Right atrium auricular region (tissue), 2 donors: Measurements from ENCODE around the gene NPHS2. TPM values are rescaled to one million over a fixed set of nuclear protein-coding genes. Genes with fewer than 3 reads are reported as not detected.

Experiments
- DNase-seq: peaks from one replicate; pipeline ENCODE4 v3.0.0-alpha.2; 2019; ENCODE audit warnings: low spot score
- H3K27ac ChIP-seq, 2 donors: fragments of 200-600 bp; sonication (generic); 1 replicate in 1 of 2; 2 replicates in 1 of 2; pipeline ENCODE4 v1.5.1; 2016 to 2019
- H3K27me3 ChIP-seq, 2 donors: fragments of 200-600 bp; sonication (generic); one replicate each; pipeline versions ENCODE4 v1.5.1 to v1.6.0; 2017 to 2019
- H3K36me3 ChIP-seq: fragments of 200-600 bp; sonication (generic); one replicate; pipeline ENCODE4 v1.5.1; 2016
- H3K4me1 ChIP-seq, 2 donors: fragments of 200-600 bp; sonication (generic); one replicate each; pipeline versions ENCODE4 v1.5.1 to v1.6.0; 2017 to 2019
- H3K4me3 ChIP-seq, 2 donors: fragments of 200-600 bp; sonication (generic); 1 replicate in 1 of 2; 2 replicates in 1 of 2; pipeline ENCODE4 v1.5.1; 2017 to 2019; ENCODE audit warnings: mild to moderate bottlenecking in 1 of 2, moderate library complexity in 1 of 2
- H3K9me3 ChIP-seq, 2 donors: fragments of 200-600 bp; sonication (generic); one replicate each; pipeline ENCODE4 v1.5.1; 2019
- total RNA-seq, 2 donors: library from RNA; depleted of rRNA; stranded (reverse); fragments of >200 nt; gene quantifications; one replicate each; pipeline ENCODE4 v1.1.0, GENCODE V29; 2016
- TF ChIP-seq, protein P1 (sequence below), 2 donors: fragments of 200-600 bp; sonication (generic); IDR thresholded peaks; one replicate each; pipeline ENCODE4 v1.5.1; 2019; ENCODE audit warnings: antibody characterized with exemption in 2 of 2

The NPHS2 gene
- total RNA-seq, 2 donors from 2014 or later: not detected

DNA sequence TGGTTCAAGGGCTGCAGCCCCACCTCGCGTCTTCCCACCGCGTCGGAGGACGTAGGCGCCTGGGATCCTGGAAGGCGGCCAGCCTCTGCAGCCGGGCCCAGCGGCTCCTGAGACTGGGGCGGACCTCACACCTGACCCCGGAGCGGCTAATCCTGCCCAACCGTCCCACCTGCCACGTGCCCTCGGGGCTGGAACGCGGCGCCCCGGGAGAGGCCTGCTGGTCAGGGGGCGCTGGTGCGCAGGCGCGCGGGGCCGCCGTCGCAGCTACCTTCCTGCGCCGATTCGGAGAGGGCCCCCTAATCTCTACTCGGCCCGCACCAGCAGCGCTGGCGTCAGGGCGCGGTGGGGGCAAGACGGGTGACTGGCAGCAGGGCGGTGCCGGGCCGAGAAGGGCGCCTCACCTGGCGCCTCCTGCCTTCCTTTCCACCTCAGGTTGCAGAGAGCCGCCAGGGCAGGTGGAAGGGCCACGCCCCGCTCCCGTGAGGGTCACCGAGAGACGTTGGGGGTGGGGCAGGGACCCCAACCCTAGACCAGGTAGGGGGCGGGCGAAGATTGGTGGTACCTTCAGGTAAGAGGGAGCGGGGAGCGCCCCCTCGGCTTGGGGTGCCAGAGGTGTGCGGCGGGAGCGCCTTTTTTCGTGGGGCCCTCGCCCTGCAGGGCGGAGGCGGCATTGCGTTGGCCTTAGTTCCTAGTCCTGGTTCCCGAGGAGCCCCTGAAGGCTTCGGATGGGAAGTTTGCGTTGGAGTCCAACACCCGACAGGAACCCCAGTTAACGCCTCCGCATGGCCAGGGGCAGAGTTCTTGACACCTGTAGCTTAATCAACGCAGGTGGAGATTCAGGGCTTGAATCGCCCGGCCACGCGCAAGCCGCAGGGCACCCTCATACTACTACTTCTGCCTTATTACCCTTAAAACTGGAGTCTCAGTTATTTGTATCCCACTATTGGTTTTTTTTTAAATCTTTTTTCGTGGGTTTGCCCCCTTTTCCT, 16.1 kb upstream of the NPHS2 start, which contains the start of gene TDRD5:
Gene TDRD5, plus strand, starts transcription at position 241 of the 989 bp plus-strand sequence. CDS start 784 bp downstream, outside the sequence.
- no peak within 1 kb of the TSS for H3K4me3 ChIP-seq
- no peak within 1 kb of the TSS for H3K27ac ChIP-seq
- peaks cover 5 to 9% of the 10 kb centered on the region in 2 donors for H3K27me3 ChIP-seq
- TF ChIP-seq, protein P1, sequence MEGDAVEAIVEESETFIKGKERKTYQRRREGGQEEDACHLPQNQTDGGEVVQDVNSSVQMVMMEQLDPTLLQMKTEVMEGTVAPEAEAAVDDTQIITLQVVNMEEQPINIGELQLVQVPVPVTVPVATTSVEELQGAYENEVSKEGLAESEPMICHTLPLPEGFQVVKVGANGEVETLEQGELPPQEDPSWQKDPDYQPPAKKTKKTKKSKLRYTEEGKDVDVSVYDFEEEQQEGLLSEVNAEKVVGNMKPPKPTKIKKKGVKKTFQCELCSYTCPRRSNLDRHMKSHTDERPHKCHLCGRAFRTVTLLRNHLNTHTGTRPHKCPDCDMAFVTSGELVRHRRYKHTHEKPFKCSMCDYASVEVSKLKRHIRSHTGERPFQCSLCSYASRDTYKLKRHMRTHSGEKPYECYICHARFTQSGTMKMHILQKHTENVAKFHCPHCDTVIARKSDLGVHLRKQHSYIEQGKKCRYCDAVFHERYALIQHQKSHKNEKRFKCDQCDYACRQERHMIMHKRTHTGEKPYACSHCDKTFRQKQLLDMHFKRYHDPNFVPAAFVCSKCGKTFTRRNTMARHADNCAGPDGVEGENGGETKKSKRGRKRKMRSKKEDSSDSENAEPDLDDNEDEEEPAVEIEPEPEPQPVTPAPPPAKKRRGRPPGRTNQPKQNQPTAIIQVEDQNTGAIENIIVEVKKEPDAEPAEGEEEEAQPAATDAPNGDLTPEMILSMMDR (IDR thresholded peaks at IDR 0.05): no peak
- no peaks in the 10 kb centered on the region for H3K9me3 ChIP-seq
- no peak for DNase-seq
- peaks cover 0 to 7% of the 10 kb centered on the region in 2 donors for H3K4me1 ChIP-seq
- no peaks in the 10 kb centered on the region for H3K36me3 ChIP-seq

DNA sequence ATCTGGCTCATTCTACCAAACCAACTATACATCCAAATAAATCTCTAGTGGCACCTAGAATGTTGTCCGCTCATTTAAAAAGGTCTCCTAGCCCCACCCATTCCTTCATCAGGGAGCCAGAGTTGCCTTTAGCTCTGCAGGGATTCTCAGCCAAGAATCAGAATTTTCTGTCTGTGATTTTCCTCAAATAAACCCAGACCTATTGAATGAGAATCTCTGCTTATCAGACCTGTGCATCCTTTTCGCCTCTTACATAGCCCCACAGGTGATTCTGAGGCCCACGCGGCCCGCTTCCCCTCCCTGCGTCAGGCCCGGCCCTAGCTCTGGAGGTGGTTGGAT, 15.5 kb upstream of the NPHS2 start:
- Histone ChIP-seq H3K4me1 (peaks cover 0 to 12% of the 10 kb centered on the region in 2 donors), H3K27ac (no peak overlapping the region), H3K27me3 (peaks cover 5 to 9% of the 10 kb centered on the region in 2 donors), H3K9me3 (no peaks in the 10 kb centered on the region), H3K4me3 (no peak overlapping the region), H3K36me3 (no peaks in the 10 kb centered on the region)
- TF ChIP-seq, protein P1 (IDR thresholded peaks at IDR 0.05): no peak
- no peak for DNase-seq

DNA sequence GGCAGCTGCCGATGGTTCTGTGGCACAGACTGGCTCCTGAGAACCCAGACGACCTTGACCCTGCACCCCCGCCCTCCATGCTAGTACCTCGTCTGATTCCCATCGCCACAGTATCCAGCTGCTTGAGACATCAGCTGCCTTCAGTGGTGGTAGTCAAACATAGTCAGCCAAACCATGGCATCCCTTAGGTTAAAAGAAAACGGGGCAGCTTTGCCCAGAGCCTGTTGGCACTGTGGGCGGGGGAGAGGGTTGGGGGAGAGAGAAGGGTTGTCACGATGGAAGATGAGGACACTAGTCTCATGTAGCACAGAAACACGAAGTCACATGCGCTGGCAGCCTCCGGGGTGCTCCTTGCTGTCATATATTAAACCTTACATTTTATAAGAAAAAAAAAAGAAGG, 14.9 kb upstream of the NPHS2 start:
- no peak for DNase-seq
- H3K4me3 ChIP-seq: no peak overlapping the region
- peaks cover 5 to 9% of the 10 kb centered on the region in 2 donors for H3K27me3 ChIP-seq
- H3K9me3 ChIP-seq: no peaks in the 10 kb centered on the region
- no peak overlapping the region for H3K27ac ChIP-seq
- peaks cover 0 to 18% of the 10 kb centered on the region in 2 donors for H3K4me1 ChIP-seq
- TF ChIP-seq, protein P1 (IDR thresholded peaks at IDR 0.05): no peak
- H3K36me3 ChIP-seq: no peaks in the 10 kb centered on the region

DNA sequence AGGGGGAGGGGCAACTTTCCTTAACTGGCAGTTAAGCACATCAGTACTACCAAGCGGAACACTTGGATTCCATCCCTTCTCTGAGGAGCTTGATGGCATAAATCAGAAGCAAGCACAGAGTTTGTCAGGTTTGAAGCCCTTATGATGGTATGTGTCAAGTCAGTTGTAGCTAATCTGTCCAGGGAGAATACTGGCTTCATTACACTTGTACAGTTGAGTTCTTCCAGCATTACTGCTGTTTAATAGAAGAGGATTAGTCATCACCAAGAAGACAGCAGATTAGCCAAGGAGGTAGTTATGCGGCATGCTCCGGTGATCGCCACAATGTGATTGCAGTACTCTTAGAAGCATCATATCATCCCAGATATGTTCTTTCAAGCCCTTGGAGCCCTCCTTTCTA, 13.8 kb upstream of the NPHS2 start:
- peaks cover 0 to 19% of the 10 kb centered on the region in 2 donors for H3K4me1 ChIP-seq

DNA sequence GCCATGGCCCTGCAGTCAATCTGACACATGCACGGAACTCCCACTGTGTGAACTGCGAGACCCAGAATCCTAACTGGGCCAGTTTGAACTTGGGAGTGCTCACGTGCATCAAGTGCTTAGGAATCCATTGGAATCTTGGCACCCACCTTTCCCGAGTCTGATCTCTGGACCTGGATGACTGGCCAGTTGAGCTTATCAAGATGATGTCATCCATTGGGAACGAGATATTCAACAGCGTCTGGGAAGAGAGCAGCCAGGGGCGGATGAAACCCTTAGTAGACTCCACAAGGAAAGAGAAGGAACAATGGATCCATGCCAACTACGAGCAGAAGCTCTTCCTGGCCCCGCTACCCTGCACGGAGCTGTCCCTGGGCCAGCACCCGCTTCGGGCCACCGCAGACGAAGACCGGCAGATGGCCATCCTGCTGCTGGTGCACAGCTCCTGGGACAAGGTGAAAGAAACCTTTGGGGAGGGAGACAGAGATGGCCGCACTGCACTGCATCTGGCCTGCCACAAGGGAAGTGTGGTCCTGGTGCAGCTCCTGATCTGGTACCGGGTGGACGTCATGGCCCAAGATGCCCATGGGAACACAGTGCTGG, 12.8 kb upstream of the NPHS2 start:
- Histone ChIP-seq H3K27ac (no peak overlapping the region), H3K27me3 (peaks cover 5 to 9% of the 10 kb centered on the region in 2 donors), H3K4me1 (peaks cover 0 to 19% of the 10 kb centered on the region in 2 donors), H3K36me3 (no peaks in the 10 kb centered on the region), H3K9me3 (no peaks in the 10 kb centered on the region), H3K4me3 (no peak overlapping the region)
- no peak for DNase-seq
- TF ChIP-seq, protein P1 (IDR thresholded peaks at IDR 0.05): no peak

More for the DNA sequence above, 13.8 kb upstream of the NPHS2 start:
- no peak overlapping the region for H3K4me3 ChIP-seq
- DNase-seq: no peak
- TF ChIP-seq, protein P1 (IDR thresholded peaks at IDR 0.05): no peak
- peaks cover 5 to 9% of the 10 kb centered on the region in 2 donors for H3K27me3 ChIP-seq
- H3K27ac ChIP-seq: no peak overlapping the region
- H3K36me3 ChIP-seq: no peaks in the 10 kb centered on the region
- H3K9me3 ChIP-seq: no peaks in the 10 kb centered on the region
